HG02973 (cell line): Measurements from ENCODE around the gene HDAC9.

ENCODE experiments used
- ATAC-seq: cut with Tn5 transposase; IDR thresholded peaks from one replicate; pipeline ENCODE4 v1.9.1; 2021; ENCODE audit warnings: moderate library complexity; ENCODE audit not compliant: unreplicated experiment

HDAC9 gene

GRCh38 chr7:18580950-18581349 lies 85.4 kb downstream of the HDAC9 start:
- ATAC-seq = no peak

DNA sequence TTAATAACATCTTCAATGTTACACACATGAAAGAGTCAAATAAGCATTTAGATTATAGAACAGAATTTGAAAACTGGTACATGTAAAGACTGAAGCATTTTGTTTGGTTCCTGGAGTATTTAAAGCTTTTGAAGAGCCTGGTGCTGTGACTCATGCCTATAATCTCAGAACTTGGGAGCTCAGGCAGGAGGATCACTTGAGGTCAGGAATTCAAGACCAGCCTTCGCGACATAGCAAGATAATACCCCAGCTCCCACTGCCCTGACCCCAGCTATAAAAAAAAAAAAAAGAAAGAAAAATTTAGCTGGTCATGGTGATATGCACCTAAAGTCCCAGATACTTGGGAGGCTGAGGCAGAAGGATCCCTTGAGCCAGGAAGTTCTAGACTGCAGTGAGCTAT lies 87.8 kb downstream of the HDAC9 start:
- ATAC-seq = no peak

DNA sequence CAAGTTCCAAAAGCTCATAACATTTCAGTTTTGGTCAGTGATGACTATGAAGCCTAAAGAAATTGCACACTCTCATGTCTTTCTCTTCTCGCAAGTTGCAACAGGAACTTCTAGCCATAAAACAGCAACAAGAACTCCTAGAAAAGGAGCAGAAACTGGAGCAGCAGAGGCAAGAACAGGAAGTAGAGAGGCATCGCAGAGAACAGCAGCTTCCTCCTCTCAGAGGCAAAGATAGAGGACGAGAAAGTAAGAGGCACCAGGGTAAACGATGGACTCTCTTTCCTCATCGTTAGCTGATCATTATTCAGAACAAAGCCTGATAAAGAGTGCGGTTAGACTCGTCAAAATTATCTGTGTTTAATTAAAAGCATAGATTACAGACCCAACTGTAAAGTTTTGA lies 94.7 kb downstream of the HDAC9 start:
- ATAC-seq = no peak

- ATAC-seq = no peak
Measured at GRCh38 chr7:18590744-18591340, 95.3 kb downstream of the HDAC9 start.

DNA sequence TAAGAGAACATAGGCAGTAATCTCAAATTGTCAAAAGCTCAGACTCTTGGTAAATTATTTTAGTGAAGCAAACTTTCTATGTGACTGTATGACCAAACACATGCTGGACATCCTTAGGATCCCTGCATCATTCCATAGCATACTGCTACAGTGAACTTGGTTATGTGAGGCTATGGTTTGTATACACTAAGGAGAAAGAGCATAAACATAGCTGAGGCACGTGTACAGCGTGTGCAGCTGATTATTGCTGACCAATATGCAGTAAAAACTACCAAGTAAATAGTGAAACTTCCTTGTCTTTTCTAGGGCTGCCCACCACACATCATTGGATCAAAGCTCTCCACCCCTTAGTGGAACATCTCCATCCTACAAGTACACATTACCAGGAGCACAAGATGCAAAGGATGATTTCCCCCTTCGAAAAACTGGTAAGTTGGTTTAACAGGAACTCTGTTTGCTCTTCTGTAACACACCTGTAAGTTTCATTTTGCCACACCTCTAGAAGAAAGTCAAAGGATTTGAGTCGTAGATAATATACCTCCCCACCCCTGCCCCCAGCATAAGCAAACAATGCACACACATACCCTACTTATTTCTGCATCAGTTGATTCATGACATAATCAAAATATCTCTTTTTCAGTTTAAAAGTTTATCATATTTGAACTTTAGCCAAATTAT lies 98.2 kb downstream of the HDAC9 start:
- ATAC-seq = no peak

DNA sequence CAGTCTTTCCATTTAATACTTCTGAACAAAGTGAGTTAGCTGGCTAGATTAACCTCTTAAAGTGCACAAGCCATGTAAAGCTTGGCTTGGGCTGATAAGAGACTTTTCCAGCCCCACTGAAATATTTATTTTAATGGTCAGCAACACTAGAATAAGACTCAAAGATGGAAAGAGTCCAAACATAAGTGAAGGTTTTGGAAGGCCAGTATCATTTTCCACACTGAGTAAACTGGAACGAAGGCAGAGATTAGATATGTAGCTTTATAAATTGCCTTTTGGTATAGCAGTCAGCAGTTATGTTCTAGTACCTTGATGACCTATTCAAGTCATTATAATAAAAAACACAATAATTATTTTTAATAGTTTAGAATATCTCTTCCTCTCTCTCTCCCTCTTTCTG lies 102.2 kb downstream of the HDAC9 start:
- no peak for ATAC-seq

DNA sequence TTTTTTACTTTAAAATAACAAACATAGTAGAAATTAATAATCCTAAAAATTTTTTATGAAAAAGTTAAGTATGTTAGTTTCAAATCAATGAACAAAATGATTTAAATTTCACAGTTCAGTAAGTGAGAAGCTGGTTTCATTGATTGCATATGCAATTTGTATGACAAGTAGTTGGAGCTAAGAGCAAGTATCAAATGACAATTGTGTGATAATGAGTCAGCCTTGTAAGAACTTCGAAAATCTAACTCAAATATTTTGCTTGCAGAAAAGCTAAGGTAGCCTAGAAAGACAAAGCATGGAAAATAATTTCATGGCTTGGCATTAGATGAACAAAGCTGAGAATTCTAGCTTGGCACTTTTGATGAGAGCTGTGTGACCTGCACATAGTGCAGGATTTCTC lies 111.5 kb downstream of the HDAC9 start:
- no peak for ATAC-seq

GRCh38 chr7:18610331-18610948 lies 114.9 kb downstream of the HDAC9 start:
- no peak for ATAC-seq

GRCh38 chr7:18614841-18615240 lies 119.3 kb downstream of the HDAC9 start:
- no peak for ATAC-seq

GRCh38 chr7:18619311-18619710 lies 123.8 kb downstream of the HDAC9 start:
- no peak for ATAC-seq

DNA sequence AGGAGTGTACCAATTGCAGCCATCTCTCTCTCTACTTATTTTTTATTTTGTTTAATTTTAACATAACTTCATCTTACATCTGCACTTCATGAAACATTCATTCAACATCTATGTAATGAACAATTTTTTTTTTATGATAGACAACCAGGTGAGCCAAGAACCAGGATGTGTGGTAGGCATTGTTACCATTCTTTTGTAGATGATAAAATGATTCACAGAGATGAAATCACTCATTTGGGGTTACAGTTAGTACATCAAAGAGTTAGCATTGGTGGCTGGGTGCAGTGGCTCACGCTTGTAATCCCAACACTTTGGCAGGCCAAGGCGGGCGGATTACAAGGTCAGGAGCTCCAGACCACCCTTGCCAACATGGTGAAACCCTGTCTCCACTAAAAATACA lies 127.8 kb downstream of the HDAC9 start:
- ATAC-seq = no peak

DNA sequence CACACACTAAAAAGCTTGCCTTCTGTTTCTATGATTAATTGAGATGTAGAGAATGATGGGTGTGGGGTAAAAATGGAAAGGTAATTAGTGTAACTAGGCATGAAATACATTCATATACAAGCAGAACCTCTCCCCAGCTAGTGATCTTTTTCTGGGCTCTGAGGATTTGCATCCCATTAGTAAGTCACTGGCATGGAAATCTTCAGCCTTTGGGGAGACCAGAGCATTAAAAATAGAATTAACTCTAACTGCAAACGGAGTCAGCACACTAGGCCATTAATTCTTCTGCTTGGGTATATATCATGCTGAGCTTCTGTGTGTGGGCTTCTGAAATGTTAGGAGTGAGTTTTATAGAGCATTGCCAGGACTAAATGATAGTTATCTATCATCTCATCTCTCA lies 128.9 kb downstream of the HDAC9 start:
- no peak for ATAC-seq

DNA sequence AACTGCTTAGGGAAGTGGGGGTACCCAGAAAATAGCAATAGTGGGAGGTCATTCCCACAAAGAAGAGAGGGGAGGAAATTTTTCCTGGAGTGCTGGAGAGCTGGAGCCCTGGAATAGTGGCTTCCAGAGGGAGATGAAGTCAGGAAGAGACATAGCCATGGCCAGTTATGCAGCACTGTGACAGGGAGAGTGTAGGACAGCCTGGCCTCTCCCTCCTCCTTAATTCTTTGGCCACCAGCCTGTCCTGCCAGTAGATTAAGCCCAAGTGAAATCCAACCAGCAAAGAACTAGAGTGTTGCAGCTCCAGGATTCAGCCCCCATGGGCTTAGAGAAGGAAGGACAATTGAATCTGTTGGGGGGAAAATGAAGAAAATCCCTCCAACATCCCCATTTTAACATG lies 130.5 kb downstream of the HDAC9 start:
- no peak for ATAC-seq

DNA sequence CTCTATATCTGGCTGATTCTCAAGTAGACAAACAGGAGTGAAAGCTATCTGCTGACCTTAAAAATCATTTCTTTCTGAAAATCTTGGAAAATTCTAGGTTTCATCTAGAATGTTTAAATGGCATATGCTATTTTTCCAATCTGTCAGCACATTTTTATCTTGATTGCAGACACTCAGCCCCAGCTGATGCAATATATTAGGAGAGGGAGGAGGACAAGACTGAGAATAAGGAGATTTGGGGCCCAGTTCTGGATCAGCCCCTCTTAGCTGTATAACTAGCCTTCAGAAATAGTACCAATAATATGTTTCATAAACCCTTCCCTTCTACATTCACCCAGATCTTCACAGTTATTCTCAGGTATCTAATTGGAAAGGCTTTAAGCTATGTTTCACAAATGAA lies 131.2 kb downstream of the HDAC9 start:
- no peak for ATAC-seq

- no peak for ATAC-seq
Measured at GRCh38 chr7:18637516-18637915, 142.0 kb downstream of the HDAC9 start.

DNA sequence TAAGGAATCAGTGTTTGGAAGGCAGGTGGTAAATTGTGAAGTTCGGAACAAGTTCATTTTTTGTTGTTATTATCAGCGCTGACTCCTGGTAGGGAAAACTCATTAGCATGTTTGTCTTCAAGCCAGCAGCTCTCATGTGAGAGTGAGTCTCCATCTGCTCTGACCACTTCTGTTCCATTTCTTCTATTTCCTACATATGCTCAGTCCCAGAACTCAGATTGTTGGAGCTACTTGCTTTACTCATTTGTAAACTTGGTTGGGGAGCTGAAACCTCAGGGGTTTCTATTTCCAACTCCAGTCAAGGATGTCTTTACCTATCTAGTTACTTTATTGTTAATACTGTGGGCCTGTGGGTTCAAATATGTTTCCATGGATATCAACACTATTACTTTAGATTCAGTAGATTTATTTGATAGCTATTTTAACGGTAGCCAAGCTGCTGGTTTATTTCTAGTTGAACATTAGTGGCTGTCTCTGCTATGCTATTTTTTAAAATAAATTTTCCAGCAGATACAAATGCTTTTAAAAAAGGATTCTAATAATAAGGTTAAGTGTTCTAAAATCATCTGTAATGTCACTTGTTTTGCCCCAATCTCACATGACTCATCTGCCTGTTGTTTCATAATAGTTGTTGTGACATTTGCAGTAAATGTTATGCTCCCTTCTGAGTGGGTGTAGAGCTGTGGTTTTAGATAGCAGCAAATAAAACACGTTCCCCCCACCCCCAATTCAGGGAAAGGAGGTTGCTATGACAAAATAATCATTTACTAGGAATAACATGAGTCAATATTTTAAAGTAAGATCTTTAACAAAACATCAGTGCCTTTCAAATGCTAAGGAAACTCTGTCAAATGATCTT lies 143.3 kb downstream of the HDAC9 start:
- ATAC-seq = no peak

GRCh38 chr7:18639711-18640110 lies 144.2 kb downstream of the HDAC9 start:
- no peak for ATAC-seq

GRCh38 chr7:18644981-18645380 lies 149.4 kb downstream of the HDAC9 start:
- ATAC-seq = no peak

DNA sequence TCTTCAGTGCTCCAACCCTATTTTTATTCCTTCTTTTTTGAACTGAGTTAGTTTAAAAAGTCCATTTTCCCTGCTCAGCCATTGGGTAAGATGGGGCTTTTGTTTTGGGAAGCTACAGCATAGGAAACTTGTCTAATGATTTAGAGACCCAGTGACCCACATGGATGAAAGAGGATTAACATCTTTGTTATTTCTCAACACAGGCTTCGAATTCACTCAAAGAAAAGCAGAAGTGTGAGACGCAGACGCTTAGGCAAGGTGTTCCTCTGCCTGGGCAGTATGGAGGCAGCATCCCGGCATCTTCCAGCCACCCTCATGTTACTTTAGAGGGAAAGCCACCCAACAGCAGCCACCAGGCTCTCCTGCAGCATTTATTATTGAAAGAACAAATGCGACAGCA lies 152.0 kb downstream of the HDAC9 start:
- no peak for ATAC-seq

GRCh38 chr7:18648849-18649758 lies 153.6 kb downstream of the HDAC9 start:
- no peak for ATAC-seq
